Tibial artery (tissue), 4 donors: Measurements from ENCODE around the gene CEP19.

Experiments used
- DNase-seq, 2 donors: peaks; one replicate each; pipeline ENCODE4 v3.0.0-alpha.2; 2019
- H3K27ac ChIP-seq, 2 donors: fragments of 200-600 bp; sonication (generic) in 1 of 2; 1 replicate in 1 of 2; 2 replicates in 1 of 2; pipeline ENCODE4 v1.5.1; 2018 to 2019; ENCODE audit warnings: mild to moderate bottlenecking in 1 of 2
- H3K27me3 ChIP-seq, 2 donors: fragments of 200-600 bp; sonication (generic) in 1 of 2; one replicate each; pipeline versions ENCODE4 v1.5.1 to v1.6.0; 2016 to 2019
- H3K36me3 ChIP-seq, 3 donors: fragments of 200-600 bp; sonication (generic) in 2 of 3; one replicate each; pipeline ENCODE4 v1.5.1; 2016 to 2019; ENCODE audit warnings: mild to moderate bottlenecking in 2 of 3
- H3K4me1 ChIP-seq, 4 donors: fragments of 200-600 bp; sonication (generic) in 2 of 4; 1 replicate in 3 of 4; 2 replicates in 1 of 4; pipeline ENCODE4 v1.5.1; 2016 to 2019
- H3K4me3 ChIP-seq, 2 donors: fragments of 200-600 bp; sonication (generic) in 1 of 2; 1 replicate in 1 of 2; 2 replicates in 1 of 2; pipeline ENCODE4 v1.5.1; 2018 to 2019; ENCODE audit warnings: mild to moderate bottlenecking in 2 of 2
- H3K9me3 ChIP-seq, 3 donors: fragments of 200-600 bp; sonication (generic) in 1 of 3; one replicate each; pipeline ENCODE4 v1.5.1; 2016 to 2019
- CTCF ChIP-seq, 2 experiments: fragments of 200-600 bp in 1 of 2; fragments of 450-650 bp in 1 of 2; IDR thresholded peaks; one replicate each; pipeline ENCODE4 v1.5.1; 2017 to 2019; ENCODE audit warnings: antibody characterized with exemption in 2 of 2, mild to moderate bottlenecking in 1 of 2, moderate library complexity in 1 of 2
- intact Hi-C: fragments of 100-400 bp; cut with DNase I; formaldehyde crosslinking; loops from one replicate; pipeline ENCODE4 v1.15.0; 2023; ENCODE audit warnings: low total_unique reads

The CEP19 gene

DNA sequence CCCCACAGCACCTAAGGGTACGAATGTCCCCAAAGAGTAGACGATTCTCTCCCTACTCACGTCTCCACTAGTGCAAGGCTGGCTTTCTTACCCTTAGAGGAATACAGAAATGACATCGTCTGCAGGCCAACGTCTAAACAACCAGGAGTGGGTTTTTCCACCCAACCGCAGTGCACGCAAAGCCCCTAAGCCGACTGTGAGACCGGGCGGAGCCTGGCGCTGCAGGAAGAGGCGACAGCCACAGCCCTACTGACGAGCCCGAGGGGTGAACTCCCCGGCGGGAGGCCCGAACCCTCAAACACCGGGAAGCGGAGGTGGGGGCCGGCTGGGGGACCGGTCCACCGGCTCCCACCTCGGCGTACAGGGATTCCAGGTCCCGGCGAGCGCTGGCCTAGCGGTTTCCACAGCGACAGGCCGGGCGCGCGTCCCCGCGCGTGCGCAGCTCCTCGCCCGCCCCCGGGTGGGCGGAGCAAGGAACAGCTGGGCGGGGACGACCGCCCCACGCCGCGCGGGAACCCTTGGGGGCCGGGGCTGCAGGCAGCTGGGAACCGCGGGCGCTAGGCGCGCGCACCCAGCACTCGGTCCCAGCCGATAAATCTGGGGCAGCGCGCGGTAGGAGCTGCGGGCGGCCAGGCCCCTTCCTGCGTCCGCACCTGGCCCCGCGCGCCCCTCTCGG lies at the start of gene CEP19, which contains the start of gene PIGX:
CEP19 (minus strand) TSS at position 413 of the 676 bp plus-strand sequence. CDS start 3,593 bp downstream, outside the sequence.
PIGX (plus strand) TSS at position 540 of the 676 bp plus-strand sequence.
- TF ChIP-seq CTCF (IDR thresholded peaks at IDR 0.05) = peak; percentile 23 to 35
- intact Hi-C loops = no loop called here
- no peaks in the 10 kb centered on the region for H3K36me3 ChIP-seq
- H3K27ac ChIP-seq = peak within 1 kb of the TSS; percentile 94 to 95
- H3K4me1 ChIP-seq = peaks cover 0 to 18% (median 13%) of the 10 kb centered on the region in 4 donors
- H3K4me3 ChIP-seq = peak within 1 kb of the TSS; percentile 70 to 74
- no peaks in the 10 kb centered on the region for H3K27me3 ChIP-seq
- DNase-seq = peak; percentile 75 to 89
- no peaks in the 10 kb centered on the region for H3K9me3 ChIP-seq

- DNase-seq = no peak
These were observed 46.1 kb upstream of the CEP19 start for GRCh38 chr3:196757876-196758739.

GRCh38 chr3:196756732-196757131 lies 44.7 kb upstream of the CEP19 start:
- no peak overlapping the region for H3K4me3 ChIP-seq
- peaks cover 0 to 6% (median 0%) of the 10 kb centered on the region in 4 donors for H3K4me1 ChIP-seq
- H3K36me3 ChIP-seq = peaks cover 0 to 9% (median 8%) of the 10 kb centered on the region in 3 donors
- no peaks in the 10 kb centered on the region for H3K9me3 ChIP-seq
- no peak overlapping the region for H3K27ac ChIP-seq
- intact Hi-C loops = no loop called here
- DNase-seq = no peak
- no peaks in the 10 kb centered on the region for H3K27me3 ChIP-seq
- no peak for TF ChIP-seq CTCF (IDR thresholded peaks at IDR 0.05)

More at GRCh38 chr3:196757876-196758739, 46.1 kb upstream of the CEP19 start:
- intact Hi-C loops = no loop called here
- H3K4me1 ChIP-seq = peaks cover 0 to 6% (median 0%) of the 10 kb centered on the region in 4 donors
- no peak overlapping the region for H3K27ac ChIP-seq
- no peaks in the 10 kb centered on the region for H3K27me3 ChIP-seq
- TF ChIP-seq CTCF (IDR thresholded peaks at IDR 0.05) = no peak
- peaks cover 0 to 8% (median 0%) of the 10 kb centered on the region in 3 donors for H3K36me3 ChIP-seq
- H3K9me3 ChIP-seq = no peaks in the 10 kb centered on the region
- no peak overlapping the region for H3K4me3 ChIP-seq

- no peaks in the 10 kb centered on the region for H3K9me3 ChIP-seq
- H3K36me3 ChIP-seq = peaks cover 0 to 9% (median 8%) of the 10 kb centered on the region in 3 donors
- peaks cover 0 to 6% (median 2%) of the 10 kb centered on the region in 4 donors for H3K4me1 ChIP-seq
- no peak for DNase-seq
- no peaks in the 10 kb centered on the region for H3K27me3 ChIP-seq
- TF ChIP-seq CTCF (IDR thresholded peaks at IDR 0.05) = no peak
- no peak overlapping the region for H3K27ac ChIP-seq
- intact Hi-C loops = no loop called here
- no peak overlapping the region for H3K4me3 ChIP-seq
These were observed 42.3 kb upstream of the CEP19 start for GRCh38 chr3:196754091-196754981.

GRCh38 chr3:196753201-196753600 lies 41.2 kb upstream of the CEP19 start:
- Histone ChIP-seq H3K9me3 (no peaks in the 10 kb centered on the region), H3K36me3 (peaks cover 0 to 9% (median 8%) of the 10 kb centered on the region in 3 donors), H3K4me3 (no peak overlapping the region), H3K27ac (no peak overlapping the region), H3K27me3 (no peaks in the 10 kb centered on the region), H3K4me1 (peaks cover 0 to 6% (median 2%) of the 10 kb centered on the region in 4 donors)
- DNase-seq = no peak
- no peak for TF ChIP-seq CTCF (IDR thresholded peaks at IDR 0.05)
- intact Hi-C loops = no loop called here
